CD4-positive, alpha-beta T cell treated with Interferon gamma for 1 hour (primary cell): ENCODE results near the gene ASB18.
"Not testable (repeated sequence)": the region's sequence is repeated elsewhere in the genome, so short reads cannot be mapped to it uniquely, and the experiment has no call there.

ENCODE experiments used
- DNase-seq: peaks from one replicate; pipeline ENCODE4 v3.0.0-alpha.2; 2020

The ASB18 gene

DNA sequence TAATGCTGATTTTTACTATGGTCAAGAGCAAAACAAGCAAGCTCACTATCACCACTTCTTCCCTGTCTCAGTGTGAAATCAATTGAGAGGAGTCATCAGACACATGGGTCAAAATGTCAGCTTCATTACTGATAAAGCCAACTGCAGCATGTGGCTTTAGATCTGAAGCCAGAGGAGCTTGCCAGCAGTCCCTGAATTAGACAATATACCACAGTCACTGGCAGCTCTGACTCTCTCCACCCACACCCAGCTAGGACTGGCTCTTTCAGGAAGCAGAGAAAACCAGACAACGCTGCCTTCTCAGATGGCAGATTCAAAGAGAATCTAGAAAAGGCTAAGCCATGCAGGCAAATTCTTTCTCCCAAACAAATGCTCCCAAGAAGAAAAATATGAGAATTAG lies 20.0 kb upstream of the ASB18 start:
- no peak for DNase-seq

DNA sequence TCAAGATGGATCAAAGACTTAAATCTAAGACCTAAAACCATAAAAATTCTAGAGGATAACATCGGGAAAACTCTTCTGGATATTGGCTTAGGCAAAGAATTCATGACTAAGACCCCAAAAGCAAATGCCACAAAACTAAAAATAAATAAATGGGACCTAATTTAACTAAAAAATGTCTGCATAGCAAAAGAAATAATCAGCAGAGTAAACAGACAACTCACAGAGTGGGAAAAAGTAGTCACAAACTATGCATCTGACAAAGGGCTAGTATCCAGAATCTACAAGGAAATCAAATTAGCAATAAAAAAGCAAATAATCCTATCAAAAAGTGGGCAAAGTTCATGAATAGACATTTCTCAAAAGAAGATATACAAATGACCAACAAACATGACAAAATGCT lies 18.2 kb upstream of the ASB18 start:
- no peak for DNase-seq

DNA sequence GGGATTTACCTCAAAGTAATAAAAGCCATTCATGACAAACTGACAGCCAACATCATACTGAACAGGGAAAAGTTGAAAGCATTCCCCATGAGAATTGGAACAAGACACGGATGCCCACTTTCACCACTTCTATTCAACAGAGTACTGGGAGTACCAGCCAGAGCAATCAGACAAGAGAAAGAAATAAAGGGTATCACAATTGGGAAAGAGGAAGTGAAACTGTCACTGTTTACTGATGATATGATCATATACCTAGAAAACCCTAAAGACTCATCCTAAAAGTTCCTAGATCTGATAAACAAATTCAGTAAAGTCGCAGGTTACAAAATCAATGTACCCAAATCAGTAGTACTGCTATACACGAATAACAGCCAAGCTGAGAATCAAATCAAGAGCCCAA lies 17.2 kb upstream of the ASB18 start:
- DNase-seq, result no peak

GRCh38 chr2:236273126-236273525 lies 8.9 kb upstream of the ASB18 start:
- DNase-seq, result no peak

- DNase-seq, result no peak
Observed at GRCh38 chr2:236271851-236272250, 7.6 kb upstream of the ASB18 start.

DNA sequence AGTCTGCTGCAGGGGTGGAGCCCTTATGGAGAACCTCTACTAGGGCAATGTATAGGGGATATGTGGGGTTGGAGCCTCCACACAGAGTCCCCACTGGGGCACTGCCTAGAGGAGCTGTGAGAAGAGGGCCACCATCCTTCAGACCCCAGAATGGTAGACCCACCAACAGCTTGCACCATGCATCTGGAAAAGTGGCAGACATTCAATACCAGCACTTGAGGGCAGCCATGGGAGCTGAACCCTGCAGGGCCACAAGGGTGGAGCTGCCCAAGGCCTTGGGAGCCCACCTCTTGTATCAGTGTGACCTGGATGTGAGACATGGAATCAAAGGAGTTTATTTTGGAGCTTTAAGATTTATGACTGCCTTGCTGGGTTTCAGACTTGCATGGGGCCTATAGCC lies 5.7 kb upstream of the ASB18 start:
- not testable (repeated sequence) for DNase-seq

DNA sequence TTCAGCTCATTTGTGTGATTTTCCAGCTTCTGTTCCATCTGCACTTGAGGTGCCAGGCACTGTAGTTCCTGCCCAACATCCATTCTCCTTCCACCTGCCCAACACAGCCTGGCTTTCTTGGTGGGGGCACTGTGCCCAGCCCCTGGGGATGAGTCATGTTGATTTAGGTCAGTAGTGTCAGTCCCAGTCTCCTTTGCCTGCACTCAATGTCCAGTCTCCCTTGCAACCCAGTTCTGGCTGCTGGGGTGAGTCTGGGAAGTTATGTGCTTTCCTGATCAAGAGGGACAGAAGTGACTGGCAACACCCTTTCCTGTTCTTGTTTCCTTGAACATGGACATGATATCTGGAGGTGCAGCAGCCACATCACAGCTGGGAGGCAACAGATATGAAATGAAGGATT lies 1.5 kb upstream of the ASB18 start:
- no peak for DNase-seq

DNA sequence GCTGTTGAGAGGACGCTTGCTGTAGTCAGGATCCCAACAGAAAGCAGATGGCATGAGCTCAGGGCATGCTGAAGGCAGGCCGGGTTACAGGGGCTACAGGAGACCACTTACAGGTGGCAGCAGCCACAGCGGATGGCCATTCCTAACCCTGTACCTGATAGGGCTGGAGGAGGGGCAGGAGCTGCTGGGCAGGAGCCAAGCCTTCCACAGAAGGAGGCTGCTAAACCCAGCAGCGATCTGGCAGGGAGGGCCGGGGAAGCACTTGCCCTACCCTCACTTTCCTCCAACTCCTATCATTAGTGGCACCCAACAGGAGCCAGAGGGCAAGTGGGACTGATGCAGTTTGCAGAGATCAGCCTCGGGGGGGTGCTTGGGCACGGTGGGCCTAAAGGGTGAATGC lies 2.0 kb downstream of the ASB18 start:
- DNase-seq, result no peak

GRCh38 chr2:236261452-236261851 lies 2.8 kb downstream of the ASB18 start:
- DNase-seq, result no peak

GRCh38 chr2:236259371-236259770 lies 4.8 kb downstream of the ASB18 start:
- DNase-seq, result no peak

- no peak for DNase-seq
Observed at GRCh38 chr2:236257575-236257974, 6.6 kb downstream of the ASB18 start.

- no peak for DNase-seq
Observed at GRCh38 chr2:236257136-236257535, 7.1 kb downstream of the ASB18 start.

DNA sequence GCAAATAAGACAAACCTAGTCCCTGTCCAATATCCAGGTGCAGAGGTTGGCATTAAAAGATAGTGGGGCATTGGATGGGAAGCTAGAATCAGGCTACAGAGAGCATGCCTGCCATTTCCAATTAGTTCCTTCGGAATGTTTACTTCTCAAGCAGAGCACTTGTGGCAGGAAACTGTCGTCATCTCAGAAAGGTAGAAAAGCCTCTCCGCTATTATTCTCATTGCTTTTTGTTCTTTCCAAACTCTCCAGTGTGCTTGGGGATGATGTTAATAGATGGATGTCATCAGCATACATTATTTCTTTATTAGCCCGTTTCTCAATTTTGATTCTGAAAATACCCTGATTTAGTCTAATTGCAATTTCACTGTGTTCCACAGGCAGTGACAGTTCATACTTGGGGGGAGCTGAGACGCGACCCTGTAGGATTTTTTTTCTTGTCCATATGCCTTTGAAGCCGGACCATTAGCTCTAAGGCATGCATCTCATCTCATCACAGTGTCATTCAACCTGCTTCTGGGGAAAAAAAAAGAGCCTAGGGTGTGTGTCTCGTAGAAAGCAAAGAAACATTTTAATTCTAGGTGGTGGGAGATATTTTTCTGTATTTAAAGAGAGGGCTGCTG lies 7.7 kb downstream of the ASB18 start:
- no peak for DNase-seq

- DNase-seq, result no peak
Observed at GRCh38 chr2:236254674-236255073, 9.5 kb downstream of the ASB18 start.

DNA sequence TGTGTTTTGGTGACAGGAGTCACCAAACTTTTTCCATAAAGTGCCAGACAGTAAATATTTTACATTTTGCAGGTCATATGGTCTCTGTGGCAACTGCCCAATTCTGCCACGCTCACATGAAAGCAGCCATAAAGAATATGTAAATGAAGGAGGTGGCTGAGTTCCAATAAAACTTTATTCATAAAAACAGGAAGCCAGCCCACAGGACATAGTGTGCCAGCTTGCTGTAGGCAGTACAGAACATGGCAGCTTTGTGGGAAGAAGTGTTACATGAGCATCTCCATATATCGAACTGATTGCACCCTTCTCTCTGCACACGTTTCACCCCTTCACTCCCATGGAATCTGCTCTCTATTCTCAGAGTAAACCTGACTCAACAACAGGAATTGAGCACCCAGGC lies 10.2 kb downstream of the ASB18 start:
- DNase-seq, result no peak

GRCh38 chr2:236252602-236253001 lies 11.6 kb downstream of the ASB18 start:
- DNase-seq, result no peak

DNA sequence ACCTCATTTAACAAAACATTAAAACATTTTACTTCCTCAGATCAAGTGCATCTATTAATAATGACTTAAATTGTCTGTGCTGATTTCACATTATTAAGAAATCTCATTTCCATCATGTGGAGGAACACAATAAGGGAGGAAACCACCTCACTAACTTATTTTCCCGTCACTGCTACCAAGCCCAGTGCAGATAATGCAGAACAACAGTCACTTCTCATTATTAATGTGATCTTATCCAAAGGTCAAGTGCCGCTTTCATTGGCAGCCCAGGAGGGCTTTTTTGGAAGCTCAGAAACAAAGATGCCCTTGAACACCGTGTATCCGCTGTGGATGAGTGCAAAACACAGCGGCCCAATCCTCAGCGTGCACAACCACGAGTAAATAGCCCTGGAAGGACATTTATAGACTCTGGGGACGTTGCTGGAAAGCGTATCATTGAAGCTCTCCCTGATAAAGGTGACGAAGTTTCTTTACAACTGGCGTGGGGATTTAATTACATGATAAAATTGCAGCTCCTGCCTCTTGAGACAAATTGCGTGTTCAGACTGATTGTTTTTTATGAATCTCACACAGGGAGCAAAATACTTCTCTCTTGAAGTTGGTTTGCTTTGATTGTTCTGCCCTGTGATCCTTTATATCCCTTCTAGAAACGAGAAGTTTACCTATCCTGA lies 13.2 kb downstream of the ASB18 start:
- no peak for DNase-seq

- DNase-seq, result no peak
Observed at GRCh38 chr2:236250286-236250685, 13.9 kb downstream of the ASB18 start.

- DNase-seq, result no peak
Observed at GRCh38 chr2:236249066-236249465, 15.1 kb downstream of the ASB18 start.

GRCh38 chr2:236246711-236247246 lies 17.4 kb downstream of the ASB18 start:
- no peak for DNase-seq

DNA sequence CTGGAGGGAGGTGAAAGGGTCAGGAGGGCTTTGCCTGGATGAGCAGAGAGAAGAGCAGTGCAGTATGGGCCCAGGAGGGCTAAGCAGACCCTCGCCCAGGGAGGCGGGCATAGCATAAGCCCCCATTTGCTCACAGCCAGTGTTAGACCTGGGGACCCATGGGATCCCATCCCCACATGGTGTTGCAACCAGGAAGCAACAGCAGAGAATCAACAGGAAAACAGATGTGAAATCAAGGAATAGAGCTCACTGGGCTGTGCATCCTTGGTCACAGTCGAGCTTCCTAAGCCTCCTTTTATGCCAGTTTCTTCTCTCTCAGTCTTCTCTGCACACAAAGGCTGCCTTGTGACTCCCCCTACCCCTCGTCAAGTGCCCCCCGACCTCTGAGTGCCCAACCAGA lies 19.9 kb downstream of the ASB18 start:
- no peak for DNase-seq

DNA sequence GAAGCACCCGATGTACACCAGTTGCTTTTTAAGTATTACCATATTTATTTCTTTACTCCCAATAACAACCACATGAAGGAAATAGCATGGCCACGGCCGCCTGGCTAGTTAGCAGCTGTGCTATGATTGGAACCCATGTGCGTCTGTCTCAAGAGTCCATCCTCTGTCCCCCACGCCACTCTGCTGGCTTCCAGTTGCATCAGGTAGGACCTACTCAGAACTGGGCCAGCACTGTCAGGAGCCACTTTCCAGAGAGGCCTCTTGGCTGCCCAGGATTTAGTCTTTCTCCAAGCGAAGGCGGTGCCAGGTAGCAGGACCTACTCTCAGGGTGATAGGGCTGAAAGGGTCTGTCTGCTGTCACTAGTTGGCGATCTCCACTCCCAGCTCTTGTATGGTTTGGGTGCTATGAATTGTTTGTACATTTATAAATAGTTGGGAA lies 22.1 kb downstream of the ASB18 start:
- no peak for DNase-seq

DNA sequence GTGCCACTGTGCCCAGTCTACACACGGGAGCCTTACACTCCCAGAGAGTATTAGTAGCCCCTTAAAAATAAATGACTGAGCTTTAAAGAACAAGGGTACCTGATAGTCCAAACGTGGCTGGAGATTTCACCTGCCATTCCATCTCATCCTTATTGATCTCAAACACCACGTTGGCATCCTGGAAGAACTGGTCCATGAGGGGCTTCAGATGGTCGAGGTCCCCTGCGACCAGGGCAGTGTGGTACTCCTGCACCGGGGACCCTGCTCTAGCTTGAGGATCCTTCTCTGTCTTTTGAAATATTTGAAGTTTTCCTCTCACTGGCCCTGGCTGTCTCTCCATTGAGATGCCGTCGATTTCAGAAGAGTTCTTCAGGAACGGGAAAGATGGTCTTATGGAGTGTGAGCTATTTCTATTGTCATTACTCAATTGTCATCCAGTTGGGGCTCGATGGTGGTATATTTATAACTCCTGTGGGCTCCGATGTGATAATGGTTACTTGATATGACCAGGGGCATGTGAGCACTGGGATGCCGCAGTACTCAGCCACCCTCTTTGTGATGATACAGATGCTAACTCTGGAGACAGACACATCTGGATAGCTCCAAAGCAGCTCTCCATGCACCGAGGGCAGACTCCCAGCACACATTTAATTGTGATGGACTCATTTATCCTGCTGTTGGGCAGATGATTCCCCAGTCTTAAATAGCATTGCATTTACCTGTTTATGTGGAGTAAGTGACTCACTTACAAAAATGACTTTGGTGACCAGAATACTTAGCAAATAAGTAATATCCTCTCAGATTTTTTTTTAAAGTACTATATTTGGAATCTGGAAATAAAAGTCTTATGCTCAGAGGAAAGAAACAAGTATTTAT lies 22.8 kb downstream of the ASB18 start:
- no peak for DNase-seq
